Upper lobe of right lung (tissue), 1 donor: ENCODE data around the gene RASAL2. TPM values are rescaled to one million over a fixed set of nuclear protein-coding genes. Genes with fewer than 3 reads are reported as not detected.

Experiments
- ATAC-seq: fragments of 200-7000 bp; cut with Tn5 transposase; one replicate; pipeline ENCODE4 v1.9.1; 2020; ENCODE audit warnings: mild to moderate bottlenecking, moderate library complexity
- DNase-seq: peaks from one replicate; pipeline ENCODE4 v3.0.0-alpha.2; 2020
- H3K27ac ChIP-seq: fragments of 200-600 bp; one replicate; pipeline ENCODE4 v1.8.0; 2022
- H3K27me3 ChIP-seq: fragments of 200-600 bp; one replicate; pipeline ENCODE4 v1.8.0; 2022; ENCODE audit warnings: mild to moderate bottlenecking
- H3K36me3 ChIP-seq: fragments of 200-600 bp; one replicate; pipeline ENCODE4 v1.8.0; 2022
- H3K4me1 ChIP-seq: fragments of 200-600 bp; one replicate; pipeline ENCODE4 v1.8.0; 2022
- H3K4me3 ChIP-seq: fragments of 200-600 bp; one replicate; pipeline ENCODE4 v1.8.0; 2022; ENCODE audit warnings: mild to moderate bottlenecking
- H3K9me3 ChIP-seq: fragments of 200-600 bp; one replicate; pipeline ENCODE4 v1.8.0; 2022
- intact Hi-C: fragments of 100-400 bp; cut with DNase I; formaldehyde crosslinking; loops from one replicate; pipeline ENCODE4 v1.11.0; 2022
- total RNA-seq: library from RNA; stranded (reverse); fragmentation: NEBNext Ultra II Directional; extraction: Animal tissue kit (Norgen Biotek cat#: 25700); gene quantifications from one replicate; pipeline ENCODE4 v1.2.1, GENCODE V29; 2021
- TF ChIP-seq, protein P1 (sequence below): fragments of 200-600 bp; IDR thresholded peaks from one replicate; pipeline ENCODE4 v1.8.0; 2022; ENCODE audit warnings: antibody characterized with exemption
- donor health status: DM: no; HTN: yes; CAD: no; lungs with severe emphysema.

Gene RASAL2
- total RNA-seq, 1 donor from 2014 or later: 39.4 TPM

DNA sequence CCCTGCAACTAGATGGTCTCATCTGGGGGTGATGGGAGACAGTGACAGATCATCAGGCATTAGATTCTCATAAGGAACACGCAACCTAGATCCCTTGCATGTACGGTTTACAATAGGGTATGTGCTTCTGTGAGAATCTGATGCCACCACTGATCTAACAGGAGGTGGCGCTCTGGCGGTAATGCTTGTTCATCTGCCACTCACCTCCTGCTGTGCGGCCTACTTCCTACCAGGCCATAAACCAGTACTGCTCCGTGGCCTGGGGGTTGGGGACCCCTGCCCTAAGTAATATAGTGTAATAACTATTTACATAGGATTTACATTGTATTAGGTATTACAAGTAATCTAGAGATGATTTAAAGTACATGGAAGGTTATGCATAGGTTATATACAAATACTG is 267.9 kb downstream of the RASAL2 start:
- Histone ChIP-seq H3K4me1 (no peaks in the 10 kb centered on the region), H3K9me3 (no peaks in the 10 kb centered on the region), H3K4me3 (no peak overlapping the region), H3K36me3 (no peaks in the 10 kb centered on the region), H3K27me3 (no peaks in the 10 kb centered on the region), H3K27ac (no peak overlapping the region)
- TF ChIP-seq, protein P1, sequence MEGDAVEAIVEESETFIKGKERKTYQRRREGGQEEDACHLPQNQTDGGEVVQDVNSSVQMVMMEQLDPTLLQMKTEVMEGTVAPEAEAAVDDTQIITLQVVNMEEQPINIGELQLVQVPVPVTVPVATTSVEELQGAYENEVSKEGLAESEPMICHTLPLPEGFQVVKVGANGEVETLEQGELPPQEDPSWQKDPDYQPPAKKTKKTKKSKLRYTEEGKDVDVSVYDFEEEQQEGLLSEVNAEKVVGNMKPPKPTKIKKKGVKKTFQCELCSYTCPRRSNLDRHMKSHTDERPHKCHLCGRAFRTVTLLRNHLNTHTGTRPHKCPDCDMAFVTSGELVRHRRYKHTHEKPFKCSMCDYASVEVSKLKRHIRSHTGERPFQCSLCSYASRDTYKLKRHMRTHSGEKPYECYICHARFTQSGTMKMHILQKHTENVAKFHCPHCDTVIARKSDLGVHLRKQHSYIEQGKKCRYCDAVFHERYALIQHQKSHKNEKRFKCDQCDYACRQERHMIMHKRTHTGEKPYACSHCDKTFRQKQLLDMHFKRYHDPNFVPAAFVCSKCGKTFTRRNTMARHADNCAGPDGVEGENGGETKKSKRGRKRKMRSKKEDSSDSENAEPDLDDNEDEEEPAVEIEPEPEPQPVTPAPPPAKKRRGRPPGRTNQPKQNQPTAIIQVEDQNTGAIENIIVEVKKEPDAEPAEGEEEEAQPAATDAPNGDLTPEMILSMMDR: no peak
- ATAC-seq: no peak
- no peak for DNase-seq
- intact Hi-C loops: no loop called here

DNA sequence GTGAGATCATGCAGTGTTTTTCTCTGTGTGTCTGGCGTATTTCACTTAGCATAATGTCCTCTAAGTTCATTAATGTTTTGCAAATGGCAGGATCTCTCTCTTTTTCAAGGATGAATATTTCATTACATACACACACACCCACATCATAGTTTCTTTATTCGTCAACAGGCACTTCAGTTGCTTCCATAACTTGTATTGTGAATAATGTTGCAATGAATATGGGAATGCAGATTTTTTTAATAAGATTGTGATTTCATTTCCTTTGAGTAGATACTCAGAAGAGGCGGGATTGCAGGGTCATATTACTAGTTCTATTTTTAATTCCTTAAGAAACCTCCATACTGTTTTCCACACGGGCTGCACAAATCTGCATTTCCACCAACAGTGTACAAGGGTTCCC is 268.8 kb downstream of the RASAL2 start:
- ATAC-seq (no peak), DNase-seq (no peak)
- no peaks in the 10 kb centered on the region for H3K4me1 ChIP-seq
- H3K36me3 ChIP-seq: no peaks in the 10 kb centered on the region
- no peak overlapping the region for H3K4me3 ChIP-seq
- H3K27me3 ChIP-seq: no peaks in the 10 kb centered on the region
- no peak overlapping the region for H3K27ac ChIP-seq
- intact Hi-C loops: no loop called here
- no peaks in the 10 kb centered on the region for H3K9me3 ChIP-seq
- TF ChIP-seq, protein P1: no peak

DNA sequence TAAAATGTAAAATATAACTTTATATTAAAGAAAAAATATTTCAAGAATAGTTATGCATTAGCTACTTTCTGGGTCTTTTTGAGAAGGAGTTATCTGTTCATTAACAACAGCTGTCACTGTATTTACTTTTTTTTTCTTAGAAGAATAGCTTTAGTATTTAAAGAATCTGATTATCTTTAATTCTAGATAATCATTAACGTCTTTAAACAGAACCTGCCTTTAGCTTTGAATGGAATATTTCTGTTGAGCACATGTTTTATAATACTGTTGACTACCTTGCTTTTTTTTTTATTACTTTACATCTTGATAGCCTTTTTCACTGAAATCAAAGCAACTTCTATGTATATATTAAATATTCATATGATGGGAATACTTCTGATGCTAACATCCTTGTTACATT is 270.9 kb downstream of the RASAL2 start:
- TF ChIP-seq, protein P1: no peak
- ATAC-seq: no peak
- no peak for DNase-seq
- Histone ChIP-seq H3K27me3 (no peaks in the 10 kb centered on the region), H3K36me3 (no peaks in the 10 kb centered on the region), H3K9me3 (no peaks in the 10 kb centered on the region), H3K4me1 (no peaks in the 10 kb centered on the region), H3K4me3 (no peak overlapping the region), H3K27ac (no peak overlapping the region)
- intact Hi-C loops: no loop called here

DNA sequence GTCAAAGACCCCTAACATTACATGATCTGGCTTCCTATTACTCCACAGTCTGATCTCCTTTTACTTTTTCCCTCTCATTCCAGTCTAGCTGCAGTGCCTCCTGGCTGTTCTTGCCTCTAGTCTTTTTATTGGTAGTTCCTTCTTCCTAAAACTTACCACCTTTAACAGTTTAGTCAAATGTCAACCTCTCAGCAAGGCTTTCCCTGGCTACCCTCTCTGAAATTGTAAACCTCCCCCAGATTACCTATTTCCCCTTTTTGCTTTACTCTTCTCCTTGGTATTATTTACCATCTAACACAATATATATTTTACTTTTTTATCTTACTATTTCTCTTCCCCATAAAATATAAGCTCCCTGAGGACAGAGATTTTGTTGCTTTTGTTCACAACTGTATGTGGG is 273.2 kb downstream of the RASAL2 start:
- no peak overlapping the region for H3K4me3 ChIP-seq
- intact Hi-C loops: no loop called here
- no peaks in the 10 kb centered on the region for H3K36me3 ChIP-seq
- DNase-seq (no peak), ATAC-seq (no peak)
- TF ChIP-seq, protein P1: no peak
- H3K27me3 ChIP-seq: no peaks in the 10 kb centered on the region
- peaks cover 8% of the 10 kb centered on the region for H3K4me1 ChIP-seq
- no peak overlapping the region for H3K27ac ChIP-seq
- no peaks in the 10 kb centered on the region for H3K9me3 ChIP-seq

DNA sequence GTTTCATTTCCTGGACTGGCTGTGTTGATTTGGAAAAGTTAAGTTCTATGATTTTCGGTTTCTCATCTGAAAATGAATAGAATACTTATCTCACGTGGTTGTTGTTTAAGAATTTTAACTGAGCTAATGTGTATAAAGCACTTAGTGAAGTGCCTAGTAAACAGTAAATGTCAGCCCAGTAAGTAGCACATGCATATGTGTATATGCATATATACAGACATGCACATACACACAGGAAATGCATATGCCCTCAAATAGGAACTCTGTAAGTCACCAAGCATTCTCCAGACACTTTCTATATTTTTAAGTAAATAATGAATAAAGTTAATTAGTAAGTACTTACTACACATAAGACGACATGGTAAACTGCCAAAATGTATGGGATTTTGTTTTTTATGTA is 274.3 kb downstream of the RASAL2 start:
- ATAC-seq (no peak), DNase-seq (no peak)
- TF ChIP-seq, protein P1: no peak
- no peaks in the 10 kb centered on the region for H3K9me3 ChIP-seq
- intact Hi-C loops: no loop called here
- H3K36me3 ChIP-seq: no peaks in the 10 kb centered on the region
- H3K27ac ChIP-seq: no peak overlapping the region
- peaks cover 8% of the 10 kb centered on the region for H3K4me1 ChIP-seq
- H3K27me3 ChIP-seq: no peaks in the 10 kb centered on the region
- no peak overlapping the region for H3K4me3 ChIP-seq

DNA sequence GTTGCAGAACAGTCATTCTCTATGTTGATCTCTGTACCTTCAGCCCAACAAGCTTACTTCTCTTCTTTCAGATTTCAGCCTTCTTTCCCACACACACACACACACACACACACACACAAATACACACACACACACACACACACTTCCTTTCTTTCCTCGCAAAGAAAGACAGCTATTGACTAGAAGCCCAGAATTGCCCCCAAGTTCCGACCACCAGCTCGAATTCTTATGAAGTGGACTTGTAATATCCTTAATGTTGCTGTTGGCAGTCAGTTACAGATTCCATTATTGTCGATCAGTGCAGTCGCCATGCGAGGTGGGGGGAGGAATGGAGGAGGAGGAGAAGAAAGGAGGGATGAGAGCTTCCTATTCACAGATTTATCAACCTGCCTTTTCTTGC is 277.3 kb downstream of the RASAL2 start:
- ATAC-seq (no peak), DNase-seq (no peak)
- H3K27ac ChIP-seq: no peak overlapping the region
- no peaks in the 10 kb centered on the region for H3K9me3 ChIP-seq
- no peaks in the 10 kb centered on the region for H3K27me3 ChIP-seq
- H3K4me1 ChIP-seq: peaks cover 8% of the 10 kb centered on the region
- TF ChIP-seq, protein P1: no peak
- H3K36me3 ChIP-seq: no peaks in the 10 kb centered on the region
- intact Hi-C loops: no loop called here
- no peak overlapping the region for H3K4me3 ChIP-seq
